Keratinocyte (primary cell): ENCODE data around the gene CTNNBL1. TPM values are rescaled to one million over a fixed set of nuclear protein-coding genes. Genes with fewer than 3 reads are reported as not detected.

Source experiments
- DNase-seq: peaks from one replicate; pipeline ENCODE4 v3.0.0-alpha.2; 2011; ENCODE audit warnings: low read depth, missing footprints, low spot score
- FAIRE-seq: peaks from 2 replicates; lab custom pipeline; 2011; peaks lifted over from hg19 to GRCh38; lab: Jason Lieb, UNC
- H2AFZ ChIP-seq: 2 replicates; pipeline ENCODE4 v1.6.0; 2012; ENCODE audit warnings: low read length, control low read depth, inconsistent platforms; ENCODE audit not compliant: control insufficient read depth
- H3K27ac ChIP-seq: 2 replicates; pipeline ENCODE4 v1.5.1; 2011; ENCODE audit warnings: low read length; ENCODE audit not compliant: control insufficient read depth, insufficient read depth
- H3K27me3 ChIP-seq: 3 replicates; pipeline ENCODE4 v1.6.0; 2011; ENCODE audit warnings: low read length; ENCODE audit not compliant: control insufficient read depth, insufficient read depth; ENCODE audit errors: extremely low read depth
- H3K36me3 ChIP-seq, 2 experiments: 2 replicates in 1 of 2; 3 replicates in 1 of 2; pipeline ENCODE4 v1.5.1; 2011; ENCODE audit warnings: low read length in 2 of 2, mild to moderate bottlenecking in 1 of 2; ENCODE audit not compliant: control insufficient read depth in 2 of 2, insufficient read depth in 2 of 2; ENCODE audit errors: extremely low read depth in 1 of 2
- H3K4me1 ChIP-seq: 3 replicates; pipeline ENCODE4 v1.5.1; 2011; ENCODE audit warnings: low read length; ENCODE audit not compliant: control insufficient read depth, insufficient read depth; ENCODE audit errors: extremely low read depth
- H3K4me2 ChIP-seq: 3 replicates; pipeline ENCODE4 v1.6.0; 2011; ENCODE audit warnings: low read depth, low read length; ENCODE audit not compliant: control insufficient read depth, insufficient read depth; ENCODE audit errors: extremely low read depth
- H3K4me3 ChIP-seq, 3 experiments: fragments of 200-600 bp in 1 of 3; sonication (generic) in 1 of 3; 2 replicates in 2 of 3; 3 replicates in 1 of 3; pipeline ENCODE4 v1.5.1; 2011 to 2016; ENCODE audit warnings: low read length in 3 of 3, mild to moderate bottlenecking in 3 of 3, control low read depth in 2 of 3, inconsistent platforms in 1 of 3, low read depth in 1 of 3, mixed read lengths in 1 of 3, mixed run types in 1 of 3, moderate library complexity in 1 of 3; ENCODE audit not compliant: control insufficient read depth in 2 of 3, insufficient read depth in 2 of 3; ENCODE audit errors: extremely low read depth in 1 of 3
- H3K79me2 ChIP-seq: 2 replicates; pipeline ENCODE4 v1.6.0; 2012; ENCODE audit warnings: low read length; ENCODE audit not compliant: control insufficient read depth, insufficient read depth
- H3K9ac ChIP-seq: 3 replicates; pipeline ENCODE4 v1.6.0; 2011; ENCODE audit warnings: low read length; ENCODE audit not compliant: control insufficient read depth, insufficient read depth; ENCODE audit errors: extremely low read depth
- H3K9me1 ChIP-seq: 3 replicates; pipeline ENCODE4 v1.6.0; 2011; ENCODE audit warnings: low read length; ENCODE audit not compliant: control insufficient read depth, insufficient read depth; ENCODE audit errors: extremely low read depth
- H3K9me3 ChIP-seq: 2 replicates; pipeline ENCODE4 v1.5.1; 2012; ENCODE audit warnings: low read depth, low read length; ENCODE audit not compliant: control insufficient read depth
- H4K20me1 ChIP-seq: 3 replicates; pipeline ENCODE4 v1.6.0; 2011; ENCODE audit warnings: low read length; ENCODE audit not compliant: control insufficient read depth, insufficient read depth; ENCODE audit errors: extremely low read depth
- EZH2 ChIP-seq: IDR thresholded peaks from one replicate; pipeline ENCODE4 v1.6.1; 2012; ENCODE audit warnings: inconsistent platforms, mild to moderate bottlenecking, low read length, moderate library complexity
- dilution Hi-C: fragments of 300-500 bp; cut with MboI; formaldehyde crosslinking; loops from one replicate; pipeline ENCODE4 v1.7.0; 2020; ENCODE audit warnings: low sequenced_read_pairs; ENCODE audit not compliant: extremely low pct_ligation_motif_present
- polyA plus RNA-seq, 5 experiments: library from polyadenylated mRNA; depleted of rRNA in 3 of 5; stranded (reverse) in 3 of 5; stranded (forward) in 1 of 5; unstranded in 1 of 5; fragments of >200 nt; gene quantifications; 1 replicate in 1 of 5; 2 replicates in 3 of 5; 3 replicates in 1 of 5; pipeline versions ENCODE4 v1.2.1 to v1.2.3, GENCODE V29; 2011 to 2012; ENCODE audit warnings: missing spikeins in 2 of 5, low read depth in 1 of 5, low replicate concordance in 1 of 5
- TF ChIP-seq, protein P1 (sequence below), 3 experiments: IDR thresholded peaks in 1 of 3; conservative IDR thresholded peaks in 1 of 3; optimal IDR thresholded peaks in 1 of 3; 2 replicates in 2 of 3; 3 replicates in 1 of 3; pipeline versions ENCODE3 to v1.5.1; 2011; ENCODE audit warnings: low read length in 3 of 3, mild to moderate bottlenecking in 3 of 3, moderate library complexity in 2 of 3, control low read depth in 1 of 3, inconsistent platforms in 1 of 3; ENCODE audit not compliant: insufficient read depth in 2 of 3; ENCODE audit errors: extremely low read depth in 1 of 3

CTNNBL1 gene
- polyA plus RNA-seq, 1 donor (not counting 4 experiments of a cell fraction or from before 2014, with no cell fraction given), result 37.0 TPM

DNA sequence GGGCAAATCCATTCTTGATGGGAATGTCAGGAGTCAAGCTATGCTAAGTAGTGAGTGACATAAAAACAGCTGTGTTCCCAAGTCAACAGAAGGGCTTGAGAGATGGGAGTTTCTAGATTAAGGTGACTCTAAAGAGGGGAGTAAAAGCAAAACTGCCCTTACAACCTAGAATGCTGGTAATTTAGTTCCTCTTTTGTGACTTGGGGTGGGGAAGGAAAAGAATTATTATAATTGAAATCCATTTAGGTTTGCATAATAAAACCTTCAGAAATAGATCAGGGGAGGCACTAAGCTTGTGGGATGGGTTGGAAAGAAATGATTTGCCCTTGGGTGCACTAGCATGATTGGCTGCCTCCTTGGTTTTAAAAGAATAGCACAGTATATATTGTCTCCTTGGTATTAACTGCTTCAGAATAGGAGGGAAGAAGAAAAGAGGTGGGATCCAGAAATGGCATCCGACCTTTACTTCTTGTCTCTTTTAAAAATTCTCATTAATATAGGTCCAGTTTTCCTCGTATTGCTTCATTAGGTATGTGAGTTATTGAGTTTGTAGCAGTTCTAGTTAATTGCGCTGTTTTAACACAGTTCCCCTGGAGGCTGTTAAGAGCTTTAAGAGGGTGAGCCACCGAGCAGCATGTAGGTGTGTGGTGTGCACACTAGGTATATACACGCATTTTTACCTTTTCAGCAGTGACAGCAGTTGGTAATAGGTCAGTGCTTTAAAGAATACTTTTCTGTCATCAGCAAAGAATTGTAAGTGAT, 113.8 kb downstream of the CTNNBL1 start:
- DNase-seq (no peak), FAIRE-seq (no peak)
- Histone ChIP-seq H3K4me3 (no peak overlapping the region), H3K4me1 (no peaks in the 10 kb centered on the region), H3K4me2 (no peak overlapping the region), H3K9me3 (no peaks in the 10 kb centered on the region), H4K20me1 (no peaks in the 10 kb centered on the region), H3K27me3 (no peaks in the 10 kb centered on the region), H3K36me3 (peaks cover 9 to 18% of the 10 kb centered on the region in 2 experiments), H2AFZ (no peak overlapping the region), H3K27ac (no peak overlapping the region), H3K9me1 (no peaks in the 10 kb centered on the region), H3K79me2 (no peaks in the 10 kb centered on the region), H3K9ac (no peak overlapping the region)
- no peak for TF ChIP-seq EZH2
- TF ChIP-seq, protein P1, sequence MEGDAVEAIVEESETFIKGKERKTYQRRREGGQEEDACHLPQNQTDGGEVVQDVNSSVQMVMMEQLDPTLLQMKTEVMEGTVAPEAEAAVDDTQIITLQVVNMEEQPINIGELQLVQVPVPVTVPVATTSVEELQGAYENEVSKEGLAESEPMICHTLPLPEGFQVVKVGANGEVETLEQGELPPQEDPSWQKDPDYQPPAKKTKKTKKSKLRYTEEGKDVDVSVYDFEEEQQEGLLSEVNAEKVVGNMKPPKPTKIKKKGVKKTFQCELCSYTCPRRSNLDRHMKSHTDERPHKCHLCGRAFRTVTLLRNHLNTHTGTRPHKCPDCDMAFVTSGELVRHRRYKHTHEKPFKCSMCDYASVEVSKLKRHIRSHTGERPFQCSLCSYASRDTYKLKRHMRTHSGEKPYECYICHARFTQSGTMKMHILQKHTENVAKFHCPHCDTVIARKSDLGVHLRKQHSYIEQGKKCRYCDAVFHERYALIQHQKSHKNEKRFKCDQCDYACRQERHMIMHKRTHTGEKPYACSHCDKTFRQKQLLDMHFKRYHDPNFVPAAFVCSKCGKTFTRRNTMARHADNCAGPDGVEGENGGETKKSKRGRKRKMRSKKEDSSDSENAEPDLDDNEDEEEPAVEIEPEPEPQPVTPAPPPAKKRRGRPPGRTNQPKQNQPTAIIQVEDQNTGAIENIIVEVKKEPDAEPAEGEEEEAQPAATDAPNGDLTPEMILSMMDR (optimal IDR thresholded peaks at IDR 0.05 in 1 of 3, IDR thresholded peaks at IDR 0.05 in 1 of 3, conservative IDR thresholded peaks at IDR 0.05 in 1 of 3; ENCODE audit: extremely low read depth in 1 of 3, insufficient read depth in 2 of 3, low read length in 3 of 3), result no peak
- dilution Hi-C loops, result no loop called here

DNA sequence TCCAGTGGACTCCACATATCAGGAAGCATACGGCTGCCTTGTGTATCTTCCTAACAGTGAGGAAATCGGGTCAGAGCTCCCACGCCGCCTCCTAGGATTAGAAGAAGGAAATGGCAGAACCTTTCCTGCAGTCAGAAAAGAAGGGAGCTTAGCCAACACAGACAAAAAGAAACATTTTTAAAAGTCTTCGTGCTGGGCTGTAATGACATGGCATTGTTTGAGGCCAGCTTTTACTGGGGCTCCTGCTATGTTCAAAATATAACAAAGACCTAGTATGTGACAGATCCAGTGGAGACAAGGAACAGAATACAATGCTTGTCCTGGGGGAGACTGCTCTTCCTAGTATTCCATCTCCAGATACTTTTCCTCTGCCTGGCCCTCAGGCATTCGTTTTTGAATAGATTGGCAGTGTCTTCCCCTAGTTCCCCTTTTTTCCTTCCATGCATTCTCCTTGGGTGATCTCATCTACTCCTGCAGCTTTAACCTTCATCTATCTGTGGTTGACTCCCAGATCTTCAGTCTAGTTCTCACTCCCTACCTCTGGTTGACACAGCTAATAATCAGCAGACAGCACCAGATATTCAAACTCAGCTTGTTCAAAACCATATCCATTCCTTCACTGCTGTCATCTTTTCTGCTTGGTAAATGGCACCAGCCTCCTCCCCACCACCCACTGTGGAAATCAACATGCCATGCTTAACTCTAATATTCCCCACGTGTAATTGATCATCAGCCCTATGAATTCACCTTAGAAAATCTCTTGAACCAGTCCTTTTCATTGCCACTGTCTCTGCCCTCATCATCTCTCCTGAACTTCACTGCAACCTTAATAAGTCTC, 114.6 kb downstream of the CTNNBL1 start:
- Histone ChIP-seq H3K4me2 (no peak overlapping the region), H3K4me3 (no peak overlapping the region), H3K9ac (no peak overlapping the region), H4K20me1 (no peaks in the 10 kb centered on the region), H3K9me3 (no peaks in the 10 kb centered on the region), H3K27ac (no peak overlapping the region), H3K4me1 (no peaks in the 10 kb centered on the region), H2AFZ (no peak overlapping the region), H3K36me3 (peaks cover 9 to 13% of the 10 kb centered on the region in 2 experiments), H3K9me1 (no peaks in the 10 kb centered on the region), H3K79me2 (no peaks in the 10 kb centered on the region), H3K27me3 (no peaks in the 10 kb centered on the region)
- no peak for TF ChIP-seq EZH2
- TF ChIP-seq, protein P1 (optimal IDR thresholded peaks at IDR 0.05 in 1 of 3, IDR thresholded peaks at IDR 0.05 in 1 of 3, conservative IDR thresholded peaks at IDR 0.05 in 1 of 3; ENCODE audit: extremely low read depth in 1 of 3, insufficient read depth in 2 of 3, low read length in 3 of 3), result no peak
- DNase-seq (no peak), FAIRE-seq (no peak)
- dilution Hi-C loops, result no loop called here
